ENCODE data around the gene BAZ1B.
"Not testable (repeated sequence)": the region's sequence is repeated elsewhere in the genome, so short reads cannot be mapped to it uniquely, and the experiment has no call there.

BAZ1B gene

DNA sequence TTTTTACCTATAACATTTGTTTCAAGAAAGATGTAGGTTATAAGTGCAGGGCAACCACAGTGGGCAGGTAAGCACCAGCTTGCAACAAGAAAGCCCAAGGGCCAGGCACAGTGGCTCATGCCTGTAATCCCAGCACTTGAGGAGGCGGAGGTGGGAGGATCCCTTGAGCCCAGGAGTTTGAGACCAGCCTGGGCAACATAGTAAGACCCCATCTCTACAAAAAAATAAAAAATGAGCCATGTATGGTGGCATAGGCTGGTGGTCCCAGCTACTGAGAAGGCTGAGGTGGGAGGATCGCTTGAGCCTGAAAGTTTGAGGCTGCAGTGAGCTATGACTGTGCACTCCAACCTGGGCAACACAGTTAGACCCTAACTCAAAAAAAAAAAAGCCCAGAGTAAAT, 22.6 kb upstream of the BAZ1B start:
- DNase-seq (ENCODE audit: low read depth, low spot score), result no peak

DNA sequence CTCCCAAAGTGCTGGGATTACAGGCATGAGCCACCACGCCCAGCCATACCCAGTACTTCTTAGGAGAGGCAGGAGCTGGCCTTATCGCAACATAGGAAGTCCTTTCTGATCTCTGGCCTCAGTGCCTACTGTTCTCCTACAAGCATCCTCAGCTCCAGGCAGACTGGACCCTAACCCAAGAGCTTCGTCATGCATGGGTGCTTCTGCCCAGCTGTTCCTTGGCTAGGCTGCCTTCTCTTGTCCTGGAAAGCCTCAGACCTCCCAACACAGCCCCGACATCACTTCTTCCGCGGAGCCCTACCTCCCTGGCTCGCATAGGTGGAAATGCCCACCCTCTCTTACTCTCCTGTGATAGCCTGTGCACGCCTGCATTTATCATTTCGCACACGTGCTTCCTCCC, 19.6 kb upstream of the BAZ1B start:
- no peak for DNase-seq (ENCODE audit: low read depth, low spot score)

DNA sequence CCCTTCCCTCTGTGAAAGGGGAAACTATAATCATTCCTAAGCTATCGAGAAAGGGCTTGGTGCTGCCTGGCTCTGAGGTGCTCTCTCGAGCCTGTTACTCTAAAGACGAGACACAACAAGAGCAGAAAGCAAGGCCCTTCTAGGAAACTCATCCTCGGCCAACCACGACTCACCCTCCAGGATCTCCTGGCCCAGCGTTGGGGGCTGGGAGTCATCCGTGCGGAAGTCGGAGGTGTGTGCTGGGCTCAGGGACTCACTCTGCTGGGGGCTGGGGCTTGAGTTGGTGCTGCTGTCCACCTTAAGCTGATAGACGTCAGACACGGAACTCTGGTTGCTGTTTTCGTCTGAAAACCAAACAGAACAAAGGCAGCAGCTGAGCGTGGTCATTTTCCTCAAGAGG, 17.6 kb upstream of the BAZ1B start:
- DNase-seq (ENCODE audit: low read depth, low spot score), result no peak

DNA sequence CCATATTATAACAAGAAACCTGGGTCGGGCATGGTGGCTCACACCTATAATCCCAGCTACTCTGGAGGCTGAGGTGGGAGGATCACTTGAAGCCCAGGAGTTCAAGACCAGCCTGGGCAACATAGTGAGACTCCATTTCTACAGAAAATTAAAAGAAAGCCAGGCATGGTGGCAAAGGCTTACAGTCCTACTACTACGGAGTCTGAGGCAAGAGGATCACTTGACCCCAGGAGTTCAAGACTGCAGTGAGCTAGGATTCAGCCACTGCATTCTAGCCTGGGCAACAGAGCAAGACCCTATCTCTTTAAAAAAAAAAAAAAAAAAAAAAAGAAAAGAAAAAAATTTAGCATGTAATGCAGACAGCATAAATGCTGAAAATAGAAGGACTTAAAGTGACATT, 16.4 kb upstream of the BAZ1B start:
- DNase-seq (ENCODE audit: low read depth, low spot score), result not testable (repeated sequence)

DNA sequence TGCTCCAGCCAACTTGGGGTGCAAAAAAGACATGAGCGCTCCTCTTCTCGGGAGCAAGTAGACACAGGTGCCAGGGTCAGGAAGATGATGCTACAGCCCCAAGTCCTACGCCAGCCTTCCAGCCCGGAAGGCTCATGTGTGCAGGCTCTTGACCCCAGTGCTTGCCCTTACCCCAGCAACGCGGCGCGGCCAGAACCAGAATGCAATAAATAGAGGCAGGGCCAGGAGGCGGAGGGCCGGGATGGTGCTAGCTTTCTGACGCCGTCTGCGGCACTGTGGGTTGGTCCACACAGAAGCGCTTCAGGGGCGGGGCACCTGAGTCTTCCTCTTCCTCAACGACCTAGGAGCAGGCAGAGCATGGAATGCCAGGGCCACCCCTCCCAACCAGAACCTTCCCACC, 15.0 kb upstream of the BAZ1B start:
- no peak for DNase-seq (ENCODE audit: low read depth, low spot score)

DNA sequence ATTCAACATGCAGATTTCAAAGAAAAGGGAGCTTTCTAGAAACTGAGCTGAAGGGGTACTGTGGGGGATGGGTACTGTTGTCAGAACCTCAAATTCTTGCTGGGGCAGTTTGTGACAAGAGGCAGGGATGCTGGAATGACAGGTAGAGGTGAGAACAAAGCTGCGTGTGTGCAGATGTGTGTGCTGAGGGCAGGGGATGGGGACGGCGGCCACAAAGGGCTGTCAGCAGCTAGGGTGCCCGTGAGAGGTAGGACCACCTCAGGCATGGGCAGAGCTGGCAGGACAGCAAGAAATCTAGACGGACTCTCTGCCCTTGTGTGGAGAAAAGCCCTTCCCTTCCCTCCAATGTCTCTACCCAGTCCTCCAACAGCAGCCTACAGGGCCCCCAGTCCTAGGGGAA, 14.4 kb upstream of the BAZ1B start:
- DNase-seq (ENCODE audit: low read depth, low spot score), result no peak

DNA sequence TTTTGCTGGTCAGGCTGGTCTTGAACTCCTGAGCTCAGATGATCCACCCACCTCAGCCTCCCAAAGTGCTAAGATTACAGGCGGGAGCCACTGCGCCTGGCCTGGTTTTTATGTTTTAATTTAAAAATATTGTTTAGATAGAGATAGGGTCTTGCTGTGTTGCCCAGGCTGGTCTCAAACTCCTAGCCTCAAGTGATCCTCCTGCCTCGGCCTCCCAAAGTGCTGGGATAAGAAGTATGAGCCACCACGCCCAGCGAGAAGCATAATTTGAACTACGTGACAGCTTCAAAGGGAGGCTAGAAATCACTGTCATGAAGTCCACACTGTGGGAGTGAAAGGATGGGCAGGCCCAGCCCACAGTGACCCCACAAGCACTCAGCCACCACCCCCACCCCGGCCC, 13.8 kb upstream of the BAZ1B start:
- DNase-seq (ENCODE audit: low read depth, low spot score), result not testable (repeated sequence)

DNA sequence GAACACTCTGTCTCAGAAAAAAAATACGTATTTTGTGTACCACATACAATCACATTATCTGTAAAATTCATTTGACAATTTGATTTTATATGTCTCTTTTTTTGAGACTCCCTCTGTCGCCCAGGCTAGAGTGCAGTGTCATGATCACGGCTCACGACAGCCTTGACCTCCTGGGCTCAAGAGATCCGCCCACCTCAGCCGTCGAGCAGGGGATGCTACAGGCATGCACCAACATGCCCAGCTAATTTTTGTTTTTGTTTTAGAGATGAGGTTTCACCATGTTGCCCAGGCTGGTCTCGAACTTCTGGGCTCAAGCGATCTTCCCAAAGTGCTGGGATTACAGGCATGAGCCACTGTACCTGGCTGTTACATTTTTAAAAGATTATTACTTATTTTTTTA, 11.6 kb upstream of the BAZ1B start:
- no peak for DNase-seq (ENCODE audit: low read depth, low spot score)

DNA sequence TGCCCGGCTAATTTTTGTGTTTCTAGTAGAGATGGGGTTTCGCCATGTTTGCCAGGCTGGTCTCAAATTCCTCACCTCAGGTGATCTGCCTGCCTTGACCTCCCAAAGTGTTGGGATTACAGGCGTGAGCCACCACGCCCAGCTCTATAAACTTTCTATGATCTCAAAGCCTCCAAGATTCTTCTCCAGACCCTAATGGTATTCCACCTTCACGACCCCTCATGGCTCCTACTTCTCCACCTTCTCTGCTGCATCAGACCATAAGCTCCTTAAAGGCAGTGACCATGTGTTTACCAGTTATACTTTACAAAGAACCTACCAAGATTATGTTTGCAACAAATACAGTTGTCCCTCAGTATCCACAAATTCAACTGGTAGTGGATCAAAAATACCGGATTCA, 10.1 kb upstream of the BAZ1B start:
- no peak for DNase-seq (ENCODE audit: low read depth, low spot score)

DNA sequence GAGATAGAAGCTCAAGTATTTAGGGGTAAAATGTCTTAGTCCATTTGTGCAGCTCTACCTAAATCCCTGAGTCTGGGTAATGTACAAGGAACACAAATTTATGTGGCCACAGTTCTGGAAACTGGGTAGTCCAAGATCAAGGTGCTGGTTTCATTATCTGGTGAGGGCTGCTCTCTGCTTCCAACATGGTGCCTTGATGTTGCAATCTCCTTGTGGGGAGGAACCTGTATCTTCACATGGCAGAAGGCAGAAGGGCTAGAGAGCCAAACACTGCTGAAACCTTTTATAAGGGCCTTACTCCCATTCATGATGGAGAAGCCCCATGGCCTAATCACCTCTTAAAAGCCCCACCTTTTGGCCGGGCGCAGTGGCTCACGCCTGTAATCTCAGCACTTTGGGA, 8.7 kb upstream of the BAZ1B start:
- DNase-seq (ENCODE audit: low read depth, low spot score), result no peak

DNA sequence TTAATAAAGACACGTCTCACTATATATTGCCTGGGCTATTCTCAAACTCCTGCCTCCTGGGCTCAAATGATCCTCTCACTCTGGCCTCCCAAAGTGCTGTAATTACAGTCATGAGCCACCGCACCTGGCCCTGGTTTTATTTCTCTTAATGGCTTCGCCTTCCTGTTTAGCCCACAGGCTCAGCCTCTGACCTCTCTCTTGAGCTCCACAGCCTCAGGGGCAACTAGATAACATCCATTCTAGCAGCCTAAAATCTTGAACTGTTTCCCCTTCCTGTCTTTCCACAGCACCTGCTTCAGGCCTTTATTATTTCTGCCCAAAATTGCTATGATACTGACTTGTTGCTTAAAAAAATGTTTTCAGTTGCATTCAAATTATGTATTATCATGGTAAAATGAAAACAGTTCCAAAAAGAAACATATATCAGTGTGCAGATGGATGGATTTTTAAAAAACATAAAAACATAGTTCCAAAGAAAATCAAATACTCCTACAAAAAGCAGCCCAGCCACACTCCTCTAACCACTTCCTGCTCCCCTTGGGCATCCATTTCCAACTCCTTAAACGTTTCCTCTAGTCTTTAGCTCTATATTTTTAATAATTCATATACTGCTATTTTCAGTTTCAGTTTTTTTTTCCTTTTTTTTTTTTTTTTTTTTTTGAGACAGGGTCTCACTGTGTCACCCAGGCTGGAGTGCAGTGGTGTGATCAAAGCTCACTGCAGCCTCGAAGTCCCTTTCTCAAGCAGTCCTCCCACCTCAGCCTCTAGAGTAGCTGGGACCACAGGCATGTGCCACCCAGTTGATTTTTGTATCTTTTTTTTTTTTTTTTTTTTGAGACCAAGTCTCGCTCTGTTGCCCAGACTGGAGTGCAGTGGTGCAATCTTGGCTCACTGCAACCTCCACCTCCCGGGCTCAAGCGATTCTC, 5.1 kb upstream of the BAZ1B start:
- no peak for DNase-seq (ENCODE audit: low read depth, low spot score)

DNA sequence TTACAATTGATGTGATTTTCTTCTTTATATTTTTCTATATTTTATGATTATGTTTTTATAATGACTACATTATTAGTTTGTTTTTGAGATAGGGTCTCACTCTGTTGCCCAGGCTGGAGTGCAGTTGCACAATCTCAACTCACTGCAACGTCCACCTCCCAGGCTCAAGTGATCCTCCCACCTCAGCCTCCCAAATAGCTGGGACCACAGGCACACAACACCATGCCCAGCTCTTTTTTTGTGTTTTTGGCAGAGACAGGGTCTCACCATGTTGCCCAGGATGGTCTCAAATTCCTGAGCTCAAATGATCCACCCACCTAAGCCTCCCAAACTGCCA, 4.0 kb upstream of the BAZ1B start:
- not testable (repeated sequence) for DNase-seq (ENCODE audit: low read depth, low spot score)

DNA sequence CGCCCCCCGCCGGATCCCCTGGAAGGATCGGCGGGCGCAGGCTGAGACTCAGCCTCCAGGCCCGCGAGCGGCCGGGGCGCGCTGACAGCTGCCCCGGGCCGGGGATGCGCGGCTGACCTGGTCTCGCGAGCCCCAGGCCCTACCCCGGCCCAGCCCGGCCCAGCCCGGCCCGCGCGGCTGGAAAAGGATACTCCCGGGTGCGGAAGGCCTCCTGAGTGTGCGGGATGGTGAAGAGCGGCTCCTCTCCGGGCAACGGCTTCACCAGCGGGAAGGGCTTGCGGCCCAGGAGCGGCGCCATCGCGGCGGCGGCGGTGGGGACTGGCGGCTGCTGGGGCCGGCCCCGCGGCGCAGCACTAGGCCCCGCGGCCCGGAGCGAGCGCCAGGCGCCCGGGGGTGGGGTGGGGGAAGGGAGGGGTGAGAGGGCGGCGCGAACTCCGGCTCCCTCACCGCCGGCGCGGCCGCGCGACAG, 423 bp downstream of the BAZ1B start:
- DNase-seq (ENCODE audit: low read depth, low spot score), result no peak

DNA sequence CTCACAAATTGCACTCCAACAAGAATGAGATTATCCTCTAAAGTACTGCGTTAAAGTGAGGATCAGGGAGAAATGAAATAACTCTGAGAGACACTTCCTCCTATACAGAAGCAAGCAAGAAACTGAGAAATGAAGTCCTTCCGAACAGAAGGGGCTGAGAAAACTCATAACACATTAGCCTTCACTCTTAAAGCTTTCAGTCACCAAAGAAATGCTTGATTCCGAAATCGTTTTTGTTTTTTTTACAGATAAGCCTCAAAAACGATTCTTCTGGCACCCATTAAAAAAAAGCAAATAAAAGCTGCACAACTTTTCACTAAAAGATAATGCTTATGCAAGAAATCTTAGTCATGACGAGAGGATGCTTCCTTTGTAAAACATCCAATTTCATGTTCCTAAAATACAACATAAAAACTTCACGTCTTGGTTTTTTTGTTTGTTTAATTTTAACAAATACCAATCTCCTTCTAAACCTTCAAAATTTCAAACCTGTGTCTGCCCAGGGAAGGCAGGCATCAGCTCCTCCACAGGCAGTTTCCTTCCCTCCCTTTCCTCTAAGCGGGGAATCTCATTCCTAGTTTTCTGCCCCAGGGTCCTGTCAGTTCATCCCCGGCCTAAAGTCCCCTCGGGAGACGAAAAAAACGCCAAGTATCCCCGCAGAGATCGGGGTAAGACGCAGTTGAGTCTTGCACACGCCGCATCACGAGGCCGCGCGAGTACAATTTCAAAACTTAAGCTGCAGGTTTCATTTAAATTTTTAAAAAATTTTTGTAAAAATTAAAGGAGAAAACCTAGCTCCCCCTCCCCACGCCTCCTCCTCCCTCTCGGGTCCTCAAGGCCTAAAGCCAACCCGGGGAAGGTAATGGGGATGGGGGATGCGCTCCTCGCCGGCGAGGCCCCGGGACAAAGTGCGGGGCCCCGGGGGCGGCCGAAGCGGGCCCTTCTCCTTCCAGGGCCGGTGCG, 1.1 kb downstream of the BAZ1B start:
- DNase-seq (ENCODE audit: low read depth, low spot score), result no peak

DNA sequence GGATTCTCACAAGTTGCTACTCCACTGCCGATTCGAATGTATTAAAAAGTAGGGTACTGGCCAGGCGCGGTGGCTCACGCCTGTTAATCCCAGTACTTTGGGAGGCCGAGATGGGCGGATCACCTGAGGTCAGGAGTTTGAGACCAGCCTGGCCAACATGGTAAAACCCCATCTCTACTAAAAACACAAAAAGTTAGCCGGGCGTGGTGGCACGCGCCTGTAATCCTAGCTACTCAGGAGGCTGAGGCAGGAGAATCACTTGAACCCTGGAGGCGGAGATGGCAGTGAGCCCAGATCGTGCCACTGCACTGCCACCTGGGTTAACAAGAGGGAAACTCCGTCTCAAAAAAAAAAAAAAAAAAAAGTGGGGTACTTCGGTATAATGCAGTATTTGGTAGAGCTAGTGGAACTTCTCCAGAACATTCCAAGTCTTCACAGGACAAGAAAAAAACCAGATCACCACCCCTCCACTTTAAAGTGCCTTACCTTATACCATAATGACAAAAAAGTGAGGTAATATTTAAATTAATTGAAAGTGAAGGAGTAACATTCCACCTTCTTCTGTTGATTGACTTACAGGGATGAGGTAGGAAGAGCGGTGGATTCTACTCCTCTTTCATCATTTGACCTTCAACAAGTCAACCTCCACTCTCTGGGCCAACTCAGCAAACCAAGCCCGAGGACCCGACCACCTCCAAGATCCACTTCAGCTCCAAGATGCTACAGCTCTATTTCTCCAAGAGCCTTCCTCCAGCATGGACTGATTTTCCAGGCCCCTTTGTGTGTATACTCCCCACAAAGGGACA, 2.0 kb downstream of the BAZ1B start:
- no peak for DNase-seq (ENCODE audit: low read depth, low spot score)

DNA sequence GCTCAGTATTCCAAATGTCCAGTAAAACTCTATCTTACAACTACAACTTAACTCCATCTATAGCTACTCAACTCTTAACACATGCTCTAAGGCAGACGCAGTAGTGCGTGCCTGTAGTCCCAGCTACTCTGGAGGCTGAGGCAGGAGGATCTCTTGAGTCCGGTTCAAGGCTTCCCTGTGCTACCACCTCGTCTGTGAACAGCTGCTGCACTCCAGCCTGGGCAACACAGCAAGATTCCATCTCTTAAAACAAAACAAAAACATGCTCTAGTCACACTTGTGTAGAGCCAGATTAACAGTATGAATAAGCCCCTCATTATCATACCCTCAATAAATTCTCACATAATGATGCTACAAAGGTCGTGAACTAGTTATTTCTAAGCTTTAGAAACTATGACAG, 3.6 kb downstream of the BAZ1B start:
- no peak for DNase-seq (ENCODE audit: low read depth, low spot score)

DNA sequence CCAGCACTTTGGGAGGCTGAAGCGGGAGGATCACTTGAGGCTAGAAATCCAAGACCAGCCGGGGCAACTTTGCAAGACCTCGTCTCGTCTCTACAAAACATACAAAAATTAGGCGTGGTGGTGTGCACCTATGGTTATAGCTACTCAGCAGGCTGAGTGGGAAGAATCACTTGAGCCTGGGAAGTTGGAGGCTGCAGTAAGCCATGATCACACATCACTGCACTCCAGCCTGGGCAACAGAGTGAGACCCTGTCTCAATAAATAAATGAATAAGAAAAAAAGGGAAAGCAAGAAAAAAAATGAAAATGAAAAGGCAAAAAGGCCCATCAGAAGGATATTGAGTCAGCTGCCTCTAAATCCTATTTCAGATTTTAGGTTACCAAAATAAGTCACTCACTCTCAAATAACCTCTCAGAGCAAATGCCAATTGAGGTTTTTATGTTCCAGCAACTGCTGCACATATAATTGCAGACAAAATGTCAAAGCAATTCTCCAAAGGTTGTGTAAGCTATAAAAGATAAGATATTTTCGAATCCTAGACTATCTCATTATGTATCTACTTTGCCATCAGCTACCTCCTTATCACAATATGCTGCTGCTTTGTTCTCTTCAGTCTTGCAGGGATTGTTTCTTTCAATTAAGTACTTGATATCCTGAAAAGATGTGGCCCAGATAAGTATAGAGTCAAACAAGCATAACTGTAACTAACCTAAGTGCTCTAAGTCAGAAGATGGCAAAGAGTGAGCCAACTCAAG, 4.7 kb downstream of the BAZ1B start:
- no peak for DNase-seq (ENCODE audit: low read depth, low spot score)

DNA sequence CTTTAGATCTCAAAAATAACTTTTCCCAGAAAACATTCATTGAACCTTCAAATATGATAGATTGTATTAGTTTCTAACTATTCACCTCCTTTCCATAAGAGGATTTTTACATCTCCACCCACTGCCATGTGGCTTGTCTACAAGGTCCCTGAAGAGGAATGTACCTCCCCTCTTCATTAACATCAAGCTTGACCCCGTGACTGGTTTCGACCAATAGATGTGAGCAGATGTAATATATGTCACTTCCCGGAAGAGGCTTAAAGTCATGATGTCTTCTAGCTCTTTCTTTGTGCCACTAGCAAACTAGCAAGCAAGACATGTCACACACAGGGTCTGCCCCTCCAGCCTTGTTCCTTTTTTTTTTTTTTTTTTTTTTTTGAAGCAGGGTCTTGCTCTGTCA, 6.9 kb downstream of the BAZ1B start:
- no peak for DNase-seq (ENCODE audit: low read depth, low spot score)

DNA sequence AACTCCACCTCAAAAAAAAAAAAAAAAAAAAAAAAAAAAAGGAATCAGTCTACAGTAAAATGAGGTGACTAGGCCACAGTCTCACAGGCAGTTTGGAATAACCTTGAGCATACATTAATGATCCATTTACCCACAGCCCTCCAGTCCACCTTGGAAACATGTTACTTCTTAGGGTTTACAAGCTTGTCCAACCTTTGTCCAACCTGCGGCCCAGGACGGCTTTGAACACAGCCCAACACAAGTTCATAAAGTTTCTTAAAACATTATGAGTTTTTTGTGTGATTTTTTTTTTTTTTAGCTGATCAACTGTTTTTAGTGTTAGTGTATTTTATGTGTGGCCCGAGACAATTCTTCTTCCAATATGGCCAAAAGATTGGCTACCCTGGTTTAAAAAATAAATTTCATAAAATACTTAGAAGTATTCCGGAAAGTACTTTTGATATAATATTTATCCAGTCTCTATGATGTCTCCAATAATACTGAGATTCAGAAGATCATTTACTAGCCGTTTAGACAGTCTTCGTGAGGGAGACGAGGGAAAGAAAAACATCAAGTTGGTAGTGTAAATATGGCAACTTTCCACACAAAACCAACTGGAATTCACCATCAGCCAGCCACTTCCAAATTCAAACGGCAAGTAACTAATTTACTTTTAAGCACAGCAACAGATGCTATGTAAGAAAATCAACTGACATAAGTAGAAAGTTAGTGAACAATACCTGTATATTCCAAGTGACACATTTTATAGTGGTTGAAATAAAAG, 9.9 kb downstream of the BAZ1B start:
- peak; percentile 75 for DNase-seq (ENCODE audit: low read depth, low spot score)

DNA sequence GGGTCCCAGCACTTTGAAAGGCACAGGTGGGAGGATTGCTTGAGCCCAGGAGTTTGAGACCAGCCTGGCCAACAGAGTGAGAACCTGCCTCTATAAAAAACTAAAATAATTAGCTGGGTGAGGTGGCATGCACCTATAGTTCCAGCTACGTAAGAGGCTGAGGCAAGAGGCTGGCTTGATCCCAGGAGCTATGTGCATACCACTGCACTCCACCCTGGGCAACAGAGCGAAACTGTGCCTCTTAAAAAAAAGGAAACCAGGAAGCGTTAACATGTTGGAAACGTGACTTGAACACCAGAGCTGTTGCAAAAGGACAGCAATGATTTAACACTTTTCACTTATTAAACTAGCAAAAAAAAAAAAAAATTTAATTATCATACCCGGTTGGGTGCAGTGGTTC, 12.6 kb downstream of the BAZ1B start:
- no peak for DNase-seq (ENCODE audit: low read depth, low spot score)

Measured in brain pericyte (primary cell).